GM12878 (cell line): Measurements from ENCODE around the gene ELL2.

ENCODE experiments used
- CTCF ChIP-seq, 3 experiments: IDR thresholded peaks in 2 of 3; conservative IDR thresholded peaks in 1 of 3; 2 replicates each; pipeline ENCODE4 v1.5.1; 2011; ENCODE audit warnings: low read depth in 3 of 3, low read length in 3 of 3, mild to moderate bottlenecking in 3 of 3, control low read depth in 2 of 3, moderate library complexity in 2 of 3, inconsistent platforms in 1 of 3, mixed read lengths in 1 of 3; ENCODE audit not compliant: control insufficient read depth in 2 of 3, insufficient read depth in 1 of 3; ENCODE audit errors: extremely low read depth in 1 of 3
- EP300 ChIP-seq, 2 experiments: fragments of 150-350 bp in 1 of 2; IDR thresholded peaks; 2 replicates each; pipeline ENCODE4 v1.6.1; 2011 to 2012; ENCODE audit warnings: low read depth in 2 of 2, low read length in 2 of 2, borderline replicate concordance in 1 of 2, improper control_type of control experiment in 1 of 2, inconsistent platforms in 1 of 2; ENCODE audit not compliant: control insufficient read depth in 1 of 2
- EZH2 ChIP-seq: IDR thresholded peaks from 2 replicates; pipeline ENCODE4 v1.6.1; 2012; ENCODE audit warnings: low read depth, mild to moderate bottlenecking, control low read depth, inconsistent platforms, low read length, borderline replicate concordance; ENCODE audit not compliant: control insufficient read depth
- GATAD2B ChIP-seq: fragments of 450-650 bp; conservative IDR thresholded peaks from 2 replicates; pipeline ENCODE4 v1.6.1; 2017; ENCODE audit warnings: low read depth, mild to moderate bottlenecking, moderate library complexity
- HSF1 ChIP-seq: fragments of 150-350 bp; IDR thresholded peaks from 2 replicates; pipeline ENCODE4 v1.6.1; 2014; ENCODE audit warnings: mild to moderate bottlenecking, low read depth, low read length
- MTA3 ChIP-seq: IDR thresholded peaks from 2 replicates; pipeline ENCODE4 v1.6.1; 2012; ENCODE audit warnings: low read length, inconsistent platforms, borderline replicate concordance
- PBX3 ChIP-seq: IDR thresholded peaks from 2 replicates; pipeline ENCODE4 v1.6.1; 2011; ENCODE audit warnings: mild to moderate bottlenecking, low read depth, low read length, moderate library complexity; ENCODE audit not compliant: insufficient replicate concordance
- POLR2A ChIP-seq: IDR thresholded peaks from 2 replicates; pipeline ENCODE4 v1.6.1; 2011; ENCODE audit warnings: low read depth, mild to moderate bottlenecking, low read length
- RCOR1 ChIP-seq: conservative IDR thresholded peaks from 2 replicates; pipeline ENCODE4 v1.6.1; 2012; ENCODE audit warnings: low read depth, low read length, improper control_type of control experiment
- SP1 ChIP-seq: IDR thresholded peaks from one replicate; pipeline ENCODE4 v1.6.1; 2011; ENCODE audit warnings: low read depth, low read length
- TCF12 ChIP-seq: IDR thresholded peaks from 2 replicates; pipeline ENCODE4 v1.6.1; 2011; ENCODE audit warnings: low read depth, mild to moderate bottlenecking, low read length
- ZBTB40 ChIP-seq: fragments of 450-650 bp; IDR thresholded peaks from 2 replicates; pipeline ENCODE4 v1.6.1; 2016; ENCODE audit warnings: mild to moderate bottlenecking, moderate library complexity, borderline replicate concordance

- TF ChIP-seq GATAD2B (no peak), ZBTB40 (no peak), PBX3 (no peak), POLR2A (no peak), MTA3 (peak; percentile 48; the same call in 1 of the 2 replicates), EP300 (IDR thresholded peaks at IDR 0.05; ENCODE audit: borderline replicate concordance in 1 of 2, control insufficient read depth in 1 of 2, low read depth in 2 of 2, low read length in 2 of 2) (peak; percentile 66 to 67; a peak in 3 of 4 replicates), SP1 (no peak), CTCF (IDR thresholded peaks at IDR 0.05 in 2 of 3, conservative IDR thresholded peaks at IDR 0.05 in 1 of 3; ENCODE audit: control insufficient read depth in 2 of 3, extremely low read depth in 1 of 3, insufficient read depth in 1 of 3, low read depth in 3 of 3, low read length in 3 of 3) (no peak), HSF1 (no peak), TCF12 (no peak), RCOR1 (0 out of 2 replicates have a peak, but pooled peaks have one; percentile 36), EZH2 (no peak)
Measured at GRCh38 chr5:95923918-95924544, 37.6 kb downstream of the ELL2 start.
